HuH-7.5 (cell line): ENCODE data around the gene NIT1.

ENCODE experiments used
- DNase-seq: peaks from one replicate; pipeline ENCODE4 v3.0.0; 2011; ENCODE audit warnings: low spot score

NIT1 gene

GRCh38 chr1:161157867-161158266 lies 40.0 kb downstream of the NIT1 start:
- no peak for DNase-seq

- no peak for DNase-seq
These were observed 40.6 kb downstream of the NIT1 start for GRCh38 chr1:161158316-161159010.

DNA sequence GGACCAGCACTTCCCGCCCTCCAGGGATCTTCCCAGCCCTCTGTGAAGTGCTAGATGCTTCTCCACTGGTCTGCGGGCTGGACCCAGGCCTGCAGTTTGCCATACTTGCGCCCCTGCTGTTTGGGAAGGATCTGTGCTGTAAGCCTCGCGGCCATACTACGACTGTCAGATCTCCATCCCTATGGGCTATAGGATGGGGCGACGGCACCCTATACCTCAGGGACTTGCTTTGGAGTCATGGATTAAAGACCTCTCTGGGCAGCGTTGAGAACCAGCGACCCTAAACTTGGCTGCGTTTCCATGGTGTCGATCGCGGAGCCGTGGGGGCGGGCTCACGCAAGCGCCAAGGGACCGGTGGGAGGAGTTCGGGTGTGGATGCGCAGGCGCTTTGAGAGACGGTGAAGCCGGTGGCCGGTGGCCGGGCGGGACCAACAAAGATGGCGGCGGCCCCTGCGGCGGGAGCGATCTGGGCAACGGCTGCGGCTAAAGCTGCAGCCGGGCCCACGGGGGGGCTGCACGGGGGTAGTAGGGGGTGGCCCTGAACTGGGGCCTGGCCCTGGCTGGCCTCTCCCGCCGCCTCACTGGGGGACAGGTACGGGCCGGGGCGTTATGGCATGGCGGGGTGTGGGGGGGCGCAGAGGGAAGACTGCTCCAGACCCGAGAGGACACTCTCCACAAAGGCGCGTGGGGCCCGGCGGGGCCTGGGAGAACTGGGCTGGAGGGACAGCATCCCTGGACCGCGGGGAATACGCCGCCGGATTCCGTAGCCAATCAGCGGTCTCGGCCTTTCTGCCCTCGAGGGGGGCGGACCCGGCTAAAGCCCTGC lies 41.4 kb downstream of the NIT1 start, which contains the start of gene USP21:
TSS of gene USP21 (plus strand) at position 414 of the 826 bp plus-strand sequence. CDS start 1,141 bp downstream, outside the sequence.
- DNase-seq, result peak; percentile 92

GRCh38 chr1:161159913-161160243 lies 42.0 kb downstream of the NIT1 start:
- DNase-seq, result no peak

DNA sequence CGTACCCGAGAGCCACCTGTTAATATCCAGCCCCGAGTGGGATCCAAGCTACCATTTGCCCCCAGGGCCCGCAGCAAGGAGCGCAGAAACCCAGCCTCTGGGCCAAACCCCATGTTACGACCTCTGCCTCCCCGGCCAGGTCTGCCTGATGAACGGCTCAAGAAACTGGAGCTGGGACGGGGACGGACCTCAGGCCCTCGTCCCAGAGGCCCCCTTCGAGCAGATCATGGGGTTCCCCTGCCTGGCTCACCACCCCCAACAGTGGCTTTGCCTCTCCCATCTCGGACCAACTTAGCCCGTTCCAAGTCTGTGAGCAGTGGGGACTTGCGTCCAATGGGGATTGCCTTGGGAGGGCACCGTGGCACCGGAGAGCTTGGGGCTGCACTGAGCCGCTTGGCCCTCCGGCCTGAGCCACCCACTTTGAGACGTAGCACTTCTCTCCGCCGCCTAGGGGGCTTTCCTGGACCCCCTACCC lies 42.8 kb downstream of the NIT1 start:
- no peak for DNase-seq

DNA sequence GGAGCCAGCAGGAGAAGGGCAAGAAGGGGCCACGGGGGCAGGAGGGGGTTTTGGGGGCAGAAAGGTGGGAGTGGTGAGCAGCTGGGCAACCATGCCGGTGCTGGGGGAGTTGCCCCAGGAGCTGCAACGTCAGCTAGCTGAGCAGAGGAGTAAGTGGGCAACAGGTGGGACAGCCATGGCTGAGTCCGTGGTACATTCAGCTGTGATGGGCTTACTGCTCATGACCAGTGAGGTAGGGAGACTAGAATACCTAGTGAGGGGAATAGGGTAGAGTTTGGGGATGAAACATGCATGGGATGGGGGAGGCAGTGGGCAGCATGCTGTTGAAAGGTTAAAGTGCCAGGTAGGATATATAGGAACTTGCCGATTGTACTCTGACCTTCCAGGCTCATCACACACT lies 43.7 kb downstream of the NIT1 start:
- no peak for DNase-seq

DNA sequence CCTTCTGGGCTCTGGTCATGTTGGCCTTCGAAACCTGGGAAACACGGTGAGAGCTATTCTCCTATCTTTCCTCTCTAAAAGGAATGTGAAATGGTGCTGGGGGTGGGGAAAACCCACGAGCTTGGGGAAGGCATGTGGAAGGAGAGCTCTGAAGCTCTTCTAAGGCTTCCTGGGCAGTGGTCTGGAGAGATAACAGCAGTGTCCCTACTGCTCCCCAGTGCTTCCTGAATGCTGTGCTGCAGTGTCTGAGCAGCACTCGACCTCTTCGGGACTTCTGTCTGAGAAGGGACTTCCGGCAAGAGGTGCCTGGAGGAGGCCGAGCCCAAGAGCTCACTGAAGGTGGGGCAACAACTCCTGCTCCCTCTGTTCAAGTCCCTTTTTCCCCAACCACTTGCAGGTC lies 44.1 kb downstream of the NIT1 start:
- no peak for DNase-seq

- no peak for DNase-seq
These were observed 44.9 kb downstream of the NIT1 start for GRCh38 chr1:161162806-161163205.

- no peak for DNase-seq
These were observed 45.9 kb downstream of the NIT1 start for GRCh38 chr1:161163793-161164192.

DNA sequence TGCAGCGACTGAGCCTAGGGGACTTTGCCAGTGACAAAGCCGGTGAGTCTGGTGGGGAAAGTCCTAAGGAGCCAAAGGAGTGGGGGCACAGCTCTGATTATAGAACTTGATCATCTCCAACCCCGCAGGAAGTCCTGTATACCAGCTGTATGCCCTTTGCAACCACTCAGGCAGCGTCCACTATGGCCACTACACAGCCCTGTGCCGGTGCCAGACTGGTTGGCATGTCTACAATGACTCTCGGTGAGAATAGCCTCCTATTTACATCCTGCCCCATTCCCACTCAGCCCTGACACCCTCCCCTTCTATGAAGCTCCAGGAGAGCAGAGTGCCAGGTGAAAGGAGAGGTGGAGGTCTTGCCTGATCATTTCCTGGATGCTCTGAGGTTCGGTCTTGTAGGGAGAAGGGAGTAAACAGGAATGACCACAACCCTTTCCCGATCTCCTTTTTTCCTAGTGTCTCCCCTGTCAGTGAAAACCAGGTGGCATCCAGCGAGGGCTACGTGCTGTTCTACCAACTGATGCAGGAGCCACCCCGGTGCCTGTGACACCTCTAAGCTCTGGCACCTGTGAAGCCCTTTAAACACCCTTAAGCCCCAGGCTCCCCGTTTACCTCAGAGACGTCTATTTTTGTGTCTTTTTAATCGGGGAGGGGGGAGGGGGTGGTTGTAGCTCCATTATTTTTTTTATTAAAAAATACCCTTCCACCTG lies 47.2 kb downstream of the NIT1 start:
- no peak for DNase-seq

- peak; percentile 87 for DNase-seq
These were observed 48.1 kb downstream of the NIT1 start, which contains the start of gene PPOX for GRCh38 chr1:161165742-161166668. Gene PPOX, plus strand, starts transcription at chr1:161166426. Its CDS starts 422 bp downstream, at chr1:161166848.

GRCh38 chr1:161166669-161167548 lies 49.0 kb downstream of the NIT1 start:
- DNase-seq, result peak; percentile 23

GRCh38 chr1:161168906-161169305 lies 51.0 kb downstream of the NIT1 start:
- DNase-seq, result no peak
